ENCODE measurements around the gene NFKB2. TPM values are rescaled to one million over a fixed set of nuclear protein-coding genes. Genes with fewer than 3 reads are reported as not detected.

The NFKB2 gene
- total and polyA plus RNA-seq, 3 donors from 2014 or later, result 18.4 to 42.7 (median 25.2) TPM

- no peak overlapping the region for H3K4me3 ChIP-seq
- TF ChIP-seq, protein P1, sequence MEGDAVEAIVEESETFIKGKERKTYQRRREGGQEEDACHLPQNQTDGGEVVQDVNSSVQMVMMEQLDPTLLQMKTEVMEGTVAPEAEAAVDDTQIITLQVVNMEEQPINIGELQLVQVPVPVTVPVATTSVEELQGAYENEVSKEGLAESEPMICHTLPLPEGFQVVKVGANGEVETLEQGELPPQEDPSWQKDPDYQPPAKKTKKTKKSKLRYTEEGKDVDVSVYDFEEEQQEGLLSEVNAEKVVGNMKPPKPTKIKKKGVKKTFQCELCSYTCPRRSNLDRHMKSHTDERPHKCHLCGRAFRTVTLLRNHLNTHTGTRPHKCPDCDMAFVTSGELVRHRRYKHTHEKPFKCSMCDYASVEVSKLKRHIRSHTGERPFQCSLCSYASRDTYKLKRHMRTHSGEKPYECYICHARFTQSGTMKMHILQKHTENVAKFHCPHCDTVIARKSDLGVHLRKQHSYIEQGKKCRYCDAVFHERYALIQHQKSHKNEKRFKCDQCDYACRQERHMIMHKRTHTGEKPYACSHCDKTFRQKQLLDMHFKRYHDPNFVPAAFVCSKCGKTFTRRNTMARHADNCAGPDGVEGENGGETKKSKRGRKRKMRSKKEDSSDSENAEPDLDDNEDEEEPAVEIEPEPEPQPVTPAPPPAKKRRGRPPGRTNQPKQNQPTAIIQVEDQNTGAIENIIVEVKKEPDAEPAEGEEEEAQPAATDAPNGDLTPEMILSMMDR (IDR thresholded peaks at IDR 0.05), result no peak
- no peak for TF ChIP-seq POLR2A (IDR thresholded peaks at IDR 0.05)
- H3K9me3 ChIP-seq, result no peaks in the 10 kb centered on the region
- intact Hi-C loops (cut with DNase I; ENCODE audit: low total_unique reads), result loop anchor here (10.0 kb wide), 2 partner anchors 51 to 161 kb away; no protein-coding TSS in a partner anchor
- no peak for DNase-seq
- no peaks in the 10 kb centered on the region for H3K27me3 ChIP-seq
- WGBS, 2 donors, result 80 to 91% methylated on average over 1 to 13 of the region's 13 CpGs
- no peaks in the 10 kb centered on the region for H3K36me3 ChIP-seq (ENCODE audit: low read depth, missing control alignments)
- H3K27ac ChIP-seq, result no peak overlapping the region
- peaks cover 23% of the 10 kb centered on the region for H3K4me1 ChIP-seq
Observed at GRCh38 chr10:102423372-102423968, 28.0 kb downstream of the NFKB2 start.

DNA sequence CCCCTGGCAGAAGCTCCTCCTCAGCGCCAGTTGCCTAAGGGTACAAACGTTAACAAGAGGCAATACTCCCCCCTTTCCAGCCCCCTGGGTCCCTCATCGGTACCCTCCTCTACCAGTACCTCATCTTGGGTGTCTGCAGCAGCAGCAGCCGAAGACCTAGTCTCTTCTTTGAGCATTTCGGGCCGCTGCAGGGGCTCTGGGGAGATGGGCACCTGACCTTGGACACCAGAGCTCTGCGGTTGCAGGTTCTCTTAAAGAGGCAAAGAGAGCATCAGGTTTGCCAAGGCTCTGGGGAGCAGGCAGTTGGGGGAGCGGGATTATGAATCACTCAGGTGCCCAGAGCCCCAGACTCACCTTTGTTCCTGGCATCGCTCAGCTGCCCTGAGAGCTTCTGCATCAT lies 28.6 kb downstream of the NFKB2 start:
- no peak overlapping the region for H3K4me3 ChIP-seq
- H3K27me3 ChIP-seq, result no peaks in the 10 kb centered on the region
- H3K27ac ChIP-seq, result no peak overlapping the region
- H3K9me3 ChIP-seq, result no peaks in the 10 kb centered on the region
- H3K36me3 ChIP-seq (ENCODE audit: low read depth, missing control alignments), result no peaks in the 10 kb centered on the region
- WGBS, 2 donors, result 77 to 84% methylated on average over 9 of the region's 9 CpGs
- intact Hi-C loops (cut with DNase I; ENCODE audit: low total_unique reads), result loop anchor here (10.0 kb wide), 2 partner anchors 51 to 161 kb away; no protein-coding TSS in a partner anchor
- DNase-seq, result no peak
- TF ChIP-seq, protein P1 (IDR thresholded peaks at IDR 0.05), result no peak
- no peak for TF ChIP-seq POLR2A (IDR thresholded peaks at IDR 0.05)
- H3K4me1 ChIP-seq, result peaks cover 20% of the 10 kb centered on the region

GRCh38 chr10:102424916-102425315 lies 29.4 kb downstream of the NFKB2 start:
- WGBS, 2 donors, result 89% methylated on average over 6 of the region's 6 CpGs; no CpG with 5 or more reads in 1 of the 2 donors
- Histone ChIP-seq H3K4me1 (peaks cover 16% of the 10 kb centered on the region), H3K9me3 (no peaks in the 10 kb centered on the region), H3K4me3 (no peak overlapping the region), H3K36me3 (ENCODE audit: low read depth, missing control alignments) (no peaks in the 10 kb centered on the region), H3K27me3 (no peaks in the 10 kb centered on the region), H3K27ac (no peak overlapping the region)
- no peak for DNase-seq
- intact Hi-C loops (cut with DNase I; ENCODE audit: low total_unique reads), result loop anchor here (10.0 kb wide), 2 partner anchors 50 to 160 kb away; no protein-coding TSS in a partner anchor
- TF ChIP-seq, protein P1 (IDR thresholded peaks at IDR 0.05), result no peak
- TF ChIP-seq POLR2A (IDR thresholded peaks at IDR 0.05), result no peak

GRCh38 chr10:102425444-102425843 lies 29.9 kb downstream of the NFKB2 start:
- H3K9me3 ChIP-seq, result no peaks in the 10 kb centered on the region
- intact Hi-C loops (cut with DNase I; ENCODE audit: low total_unique reads), result loop anchor here (10.0 kb wide), 2 partner anchors 49 to 159 kb away; no protein-coding TSS in a partner anchor
- no peak for TF ChIP-seq POLR2A (IDR thresholded peaks at IDR 0.05)
- TF ChIP-seq, protein P1 (IDR thresholded peaks at IDR 0.05), result no peak
- WGBS, 2 donors, result 83 to 92% methylated on average over 1 of the region's 1 CpG
- H3K27ac ChIP-seq, result no peak overlapping the region
- DNase-seq, result no peak
- H3K4me3 ChIP-seq, result no peak overlapping the region
- H3K27me3 ChIP-seq, result no peaks in the 10 kb centered on the region
- H3K4me1 ChIP-seq, result peaks cover 12% of the 10 kb centered on the region
- H3K36me3 ChIP-seq (ENCODE audit: low read depth, missing control alignments), result no peaks in the 10 kb centered on the region
